ENCODE measurements around the gene DNAJC1.

DNAJC1 gene

DNA sequence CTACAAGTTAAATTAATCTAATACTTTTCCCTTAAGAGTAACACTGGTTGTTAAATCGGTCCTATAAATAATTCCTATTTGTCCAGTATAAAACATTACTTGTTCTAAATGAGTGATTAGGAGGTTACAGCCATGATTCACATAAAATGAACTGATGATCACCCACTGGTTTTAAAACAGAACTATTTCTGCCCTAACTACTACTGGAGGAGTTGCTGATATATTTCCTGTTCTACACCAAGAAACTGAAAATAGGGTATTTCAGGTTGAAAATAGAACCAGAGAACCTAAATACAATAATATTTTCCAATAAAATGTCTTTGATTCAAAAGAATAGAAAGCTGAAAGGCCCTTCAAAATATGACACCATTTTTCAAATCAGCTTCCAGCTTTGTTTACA lies 30.9 kb downstream of the DNAJC1 start:
- no peak for TF ChIP-seq CTCF (IDR thresholded peaks at IDR 0.05; ENCODE audit: insufficient read depth, missing control alignments)
- no peak for FAIRE-seq
- no peak for DNase-seq (ENCODE audit: insufficient read length, low spot score)

- FAIRE-seq: no peak
- no peak for DNase-seq (ENCODE audit: insufficient read length, low spot score)
- no peak for TF ChIP-seq CTCF (IDR thresholded peaks at IDR 0.05; ENCODE audit: insufficient read depth, missing control alignments)
These were observed 33.9 kb downstream of the DNAJC1 start for GRCh38 chr10:21969326-21970287.

- FAIRE-seq (no peak), DNase-seq (ENCODE audit: insufficient read length, low spot score) (no peak)
- no peak for TF ChIP-seq CTCF (IDR thresholded peaks at IDR 0.05; ENCODE audit: insufficient read depth, missing control alignments)
These were observed 38.4 kb downstream of the DNAJC1 start for GRCh38 chr10:21964983-21965665.

DNA sequence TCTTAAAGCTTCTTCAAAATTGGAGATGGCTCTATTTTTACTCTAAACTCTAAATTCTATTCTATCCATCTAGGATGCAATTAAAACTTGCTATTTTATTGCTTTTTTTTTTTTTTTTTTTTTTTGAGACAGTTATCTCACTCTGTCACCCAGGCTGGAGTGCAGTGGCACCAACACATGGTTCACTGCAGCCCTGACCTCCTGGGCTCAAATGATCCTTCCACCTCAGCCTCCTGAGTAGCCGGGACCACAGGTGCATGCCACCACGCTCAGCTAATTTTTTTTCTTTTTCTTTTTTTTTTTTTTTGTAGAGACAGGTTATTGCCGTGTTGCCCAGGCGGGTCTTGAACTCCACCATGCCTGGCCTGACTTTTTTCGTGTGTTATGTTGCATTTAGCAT lies 41.2 kb downstream of the DNAJC1 start:
- FAIRE-seq: no peak
- TF ChIP-seq CTCF (IDR thresholded peaks at IDR 0.05; ENCODE audit: insufficient read depth, missing control alignments): no peak

GRCh38 chr10:21961847-21962246 lies 41.7 kb downstream of the DNAJC1 start:
- no peak for FAIRE-seq
- no peak for DNase-seq (ENCODE audit: insufficient read length, low spot score)
- no peak for TF ChIP-seq CTCF (IDR thresholded peaks at IDR 0.05; ENCODE audit: insufficient read depth, missing control alignments)

More for the DNA sequence above, 41.2 kb downstream of the DNAJC1 start:
- DNase-seq (ENCODE audit: insufficient read length, low spot score): no peak

DNA sequence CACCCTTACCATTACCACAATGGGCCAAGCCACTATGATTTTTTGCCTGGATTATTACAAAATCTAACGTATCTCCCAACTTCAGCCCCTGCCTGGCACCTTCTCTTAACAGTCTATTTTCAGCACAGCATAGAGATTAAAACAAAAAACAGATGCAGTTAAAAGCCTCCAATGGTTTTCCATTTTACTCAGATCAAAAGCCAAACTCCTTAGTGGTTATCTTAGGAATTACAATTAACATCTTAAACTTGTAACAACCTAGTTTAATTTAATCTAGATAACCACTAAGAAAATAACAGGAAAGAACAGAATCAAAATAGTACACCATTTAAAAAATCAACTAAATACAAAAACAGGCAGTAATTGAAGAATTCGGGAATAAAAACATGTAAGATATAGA lies 43.5 kb downstream of the DNAJC1 start:
- TF ChIP-seq CTCF (IDR thresholded peaks at IDR 0.05; ENCODE audit: insufficient read depth, missing control alignments): no peak
- DNase-seq (ENCODE audit: insufficient read length, low spot score) (no peak), FAIRE-seq (no peak)

Measured in D721Med (cell line).